ENCODE results near the gene SIGLEC1. TPM values are rescaled to one million over a fixed set of nuclear protein-coding genes. Genes with fewer than 3 reads are reported as not detected.

SIGLEC1 gene
- total and polyA plus RNA-seq, 2 donors (not counting 3 experiments of a cell fraction or from before 2014, with no cell fraction given): not detected

- Histone ChIP-seq H3K9me1 (replicated peaks; ENCODE audit: control insufficient read depth, extremely low read depth, insufficient read depth, low read length) (no peaks in the 10 kb centered on the region), H3K9me3 (replicated peaks; ENCODE audit: control insufficient read depth, insufficient read depth, low read length) (no peaks in the 10 kb centered on the region), H2AFZ (ENCODE audit: low read depth, low read length) (peak overlapping the region; percentile 59), H3K27me3 (ENCODE audit: control insufficient read depth in 2 of 2, insufficient read depth in 2 of 2, low read length in 2 of 2) (no peaks in the 10 kb centered on the region), H3K79me2 (ENCODE audit: control insufficient read depth, insufficient read depth, low read length) (no peaks in the 10 kb centered on the region), H3K36me3 (ENCODE audit: control insufficient read depth in 2 of 2, extremely low read depth in 1 of 2, insufficient read depth in 2 of 2, low read length in 2 of 2) (no peaks in the 10 kb centered on the region), H3K4me1 (ENCODE audit: control insufficient read depth, extremely low read depth, insufficient read depth, low read length) (no peaks in the 10 kb centered on the region), H3K4me3 (replicated peaks in 1 of 3; ENCODE audit: insufficient read depth in 1 of 3, low read depth in 1 of 3, low read length in 3 of 3) (no peak overlapping the region), H3K27ac (ENCODE audit: insufficient read depth, low read depth, low read length) (no peak overlapping the region), H4K20me1 (replicated peaks; ENCODE audit: control insufficient read depth, extremely low read depth, insufficient read depth, low read length) (no peaks in the 10 kb centered on the region), H3K9ac (replicated peaks; ENCODE audit: extremely low read depth, insufficient read depth, low read length) (no peak overlapping the region), H3K4me2 (ENCODE audit: insufficient read depth, low read length) (no peak overlapping the region)
- DNase-seq (ENCODE audit: low read depth, low spot score) (peak; percentile 73), FAIRE-seq (peak; percentile 77)
- CTCF ChIA-PET: interaction anchor here (1.0 to 2.9 kb wide), 5 partner anchors 12 to 69 kb away, joined by 3 to 16 read pairs (median 5); partner anchors contain the start of gene ADISSP
- intact Hi-C loops (cut with micrococcal nuclease): no loop called here
- dilution Hi-C loops (cut with MboI; ENCODE audit: extremely low pct_ligation_motif_present, low sequenced_read_pairs): no loop called here
- TF ChIP-seq MYC (IDR thresholded peaks at IDR 0.05; ENCODE audit: low read depth, low read length): no peak
- TF ChIP-seq, protein P1, sequence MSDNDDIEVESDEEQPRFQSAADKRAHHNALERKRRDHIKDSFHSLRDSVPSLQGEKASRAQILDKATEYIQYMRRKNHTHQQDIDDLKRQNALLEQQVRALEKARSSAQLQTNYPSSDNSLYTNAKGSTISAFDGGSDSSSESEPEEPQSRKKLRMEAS (IDR thresholded peaks at IDR 0.05; ENCODE audit: insufficient read depth, insufficient read length): no peak
- TF ChIP-seq EZH2 (IDR thresholded peaks at IDR 0.05; ENCODE audit: borderline replicate concordance, low read depth, low read length, severe bottlenecking): no peak
- no peak for TF ChIP-seq FOS (IDR thresholded peaks at IDR 0.05; ENCODE audit: borderline replicate concordance, insufficient read depth, low read length)
- TF ChIP-seq GATA2 (IDR thresholded peaks at IDR 0.05; ENCODE audit: insufficient read depth, insufficient read length, low read depth, low read length): no peak
- no peak for TF ChIP-seq JUN (IDR thresholded peaks at IDR 0.05; ENCODE audit: borderline replicate concordance, insufficient read depth, insufficient read length, low read depth)
- TF ChIP-seq POLR2AphosphoS5 (IDR thresholded peaks at IDR 0.05; ENCODE audit: insufficient read depth, low read depth, low read length): no peak
- no peak for TF ChIP-seq CTCF (IDR thresholded peaks at IDR 0.05; ENCODE audit: extremely low read depth in 1 of 2, insufficient read depth in 1 of 2, low read depth in 1 of 2, low read length in 2 of 2)
- no peak for TF ChIP-seq POLR2A (IDR thresholded peaks at IDR 0.05; ENCODE audit: low read depth, low read length)
- BruUV-seq (replicated peaks): no TSS peak
- POLR2A ChIA-PET: interaction anchor here (1.0 kb wide), 1 partner anchor 23 kb away, joined by 3 read pairs; the partner anchor contains the start of gene ADISSP
Measured at GRCh38 chr20:3744806-3745685, 32.6 kb upstream of the SIGLEC1 start.
